ENCODE measurements around the gene GCN1.

DNA sequence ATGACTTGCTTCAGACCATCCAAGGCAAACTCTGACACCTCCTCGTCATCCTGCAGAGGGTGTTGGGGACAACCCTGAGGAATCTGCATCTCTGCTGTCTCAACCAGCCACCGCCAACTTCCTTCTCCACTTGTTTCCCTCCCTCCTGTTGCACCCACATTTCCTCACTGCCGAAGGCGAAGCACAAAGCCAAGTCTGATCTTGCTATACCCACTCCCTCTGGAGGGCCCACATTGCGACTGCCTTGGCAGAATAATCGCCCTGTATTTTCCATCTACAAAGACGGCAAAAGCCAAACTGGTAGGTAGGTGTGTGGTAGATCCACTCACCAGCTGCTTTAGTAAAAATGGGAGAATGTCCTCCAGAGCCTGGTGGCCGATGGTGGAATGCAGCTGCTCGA lies 56.1 kb downstream of the GCN1 start:
- TF ChIP-seq CTCF (IDR thresholded peaks at IDR 0.05), result no peak
- no peak for TF ChIP-seq POLR2A (IDR thresholded peaks at IDR 0.05)
- no peak for TF ChIP-seq POLR2AphosphoS5 (IDR thresholded peaks at IDR 0.05)

Data from prostate gland (tissue), 2 donors.